ENCODE measurements around the gene RFNG. TPM values are rescaled to one million over a fixed set of nuclear protein-coding genes. Genes with fewer than 3 reads are reported as not detected.

The RFNG gene
- total RNA-seq, 2 donors from 2014 or later: 30.6 to 32.1 TPM

GRCh38 chr17:82058855-82059249 lies 7.2 kb upstream of the RFNG start:
- no peak overlapping the region for H3K9ac ChIP-seq (ENCODE audit: low read depth in 2 of 2, low read length in 2 of 2)
- H3K9me3 ChIP-seq: no peaks in the 10 kb centered on the region
- H3K27ac ChIP-seq: no peak overlapping the region
- no peak for DNase-seq
- no peaks in the 10 kb centered on the region for H3K4me1 ChIP-seq
- TF ChIP-seq, protein P1, sequence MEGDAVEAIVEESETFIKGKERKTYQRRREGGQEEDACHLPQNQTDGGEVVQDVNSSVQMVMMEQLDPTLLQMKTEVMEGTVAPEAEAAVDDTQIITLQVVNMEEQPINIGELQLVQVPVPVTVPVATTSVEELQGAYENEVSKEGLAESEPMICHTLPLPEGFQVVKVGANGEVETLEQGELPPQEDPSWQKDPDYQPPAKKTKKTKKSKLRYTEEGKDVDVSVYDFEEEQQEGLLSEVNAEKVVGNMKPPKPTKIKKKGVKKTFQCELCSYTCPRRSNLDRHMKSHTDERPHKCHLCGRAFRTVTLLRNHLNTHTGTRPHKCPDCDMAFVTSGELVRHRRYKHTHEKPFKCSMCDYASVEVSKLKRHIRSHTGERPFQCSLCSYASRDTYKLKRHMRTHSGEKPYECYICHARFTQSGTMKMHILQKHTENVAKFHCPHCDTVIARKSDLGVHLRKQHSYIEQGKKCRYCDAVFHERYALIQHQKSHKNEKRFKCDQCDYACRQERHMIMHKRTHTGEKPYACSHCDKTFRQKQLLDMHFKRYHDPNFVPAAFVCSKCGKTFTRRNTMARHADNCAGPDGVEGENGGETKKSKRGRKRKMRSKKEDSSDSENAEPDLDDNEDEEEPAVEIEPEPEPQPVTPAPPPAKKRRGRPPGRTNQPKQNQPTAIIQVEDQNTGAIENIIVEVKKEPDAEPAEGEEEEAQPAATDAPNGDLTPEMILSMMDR (IDR thresholded peaks at IDR 0.05): no peak
- H3K27me3 ChIP-seq: no peaks in the 10 kb centered on the region
- no peak overlapping the region for H3K4me3 ChIP-seq
- intact Hi-C loops (cut with DNase I): no loop called here
- peaks cover 19% of the 10 kb centered on the region for H3K36me3 ChIP-seq

- peaks cover 19% of the 10 kb centered on the region for H3K36me3 ChIP-seq
- no peak overlapping the region for H3K4me3 ChIP-seq
- no peaks in the 10 kb centered on the region for H3K4me1 ChIP-seq
- H3K27ac ChIP-seq: no peak overlapping the region
- H3K9me3 ChIP-seq: no peaks in the 10 kb centered on the region
- H3K9ac ChIP-seq (ENCODE audit: low read depth in 2 of 2, low read length in 2 of 2): no peak overlapping the region
- TF ChIP-seq, protein P1 (IDR thresholded peaks at IDR 0.05): no peak
- intact Hi-C loops (cut with DNase I): no loop called here
- H3K27me3 ChIP-seq: no peaks in the 10 kb centered on the region
- no peak for DNase-seq
Observed at GRCh38 chr17:82058230-82058854, 6.7 kb upstream of the RFNG start.

GRCh38 chr17:82056729-82057621 lies 5.4 kb upstream of the RFNG start:
- no peak for DNase-seq
- H3K36me3 ChIP-seq: peaks cover 19% of the 10 kb centered on the region
- H3K4me3 ChIP-seq: no peak overlapping the region
- intact Hi-C loops (cut with DNase I): no loop called here
- H3K27me3 ChIP-seq: no peaks in the 10 kb centered on the region
- no peak overlapping the region for H3K9ac ChIP-seq (ENCODE audit: low read depth in 2 of 2, low read length in 2 of 2)
- TF ChIP-seq, protein P1 (IDR thresholded peaks at IDR 0.05): no peak
- H3K4me1 ChIP-seq: peaks cover 10% of the 10 kb centered on the region
- H3K27ac ChIP-seq: no peak overlapping the region
- no peaks in the 10 kb centered on the region for H3K9me3 ChIP-seq

GRCh38 chr17:82055965-82056728 lies 4.5 kb upstream of the RFNG start:
- Histone ChIP-seq H3K36me3 (peaks cover 18% of the 10 kb centered on the region), H3K9ac (ENCODE audit: low read depth in 2 of 2, low read length in 2 of 2) (no peak overlapping the region), H3K27ac (no peak overlapping the region), H3K4me1 (peaks cover 10% of the 10 kb centered on the region), H3K27me3 (no peaks in the 10 kb centered on the region), H3K9me3 (no peaks in the 10 kb centered on the region), H3K4me3 (no peak overlapping the region)
- no peak for DNase-seq
- intact Hi-C loops (cut with DNase I): no loop called here
- TF ChIP-seq, protein P1 (IDR thresholded peaks at IDR 0.05): no peak

Measured in colonic mucosa (tissue), 4 donors.